Fibroblast of pulmonary artery (primary cell): Measurements from ENCODE around the gene SLAMF8.
A peak's percentile ranks its signal among the peaks of the same experiment; 100 is the strongest.

Source experiments
- DNase-seq: peaks from one replicate; pipeline ENCODE4 v3.0.0-alpha.2; 2010; ENCODE audit warnings: low read depth
- H3K4me3 ChIP-seq: replicated peaks from 2 replicates; pipeline ENCODE4 v1.5.1; 2011; ENCODE audit warnings: low read depth, mild to moderate bottlenecking, control low read depth, low read length, moderate library complexity
- TF ChIP-seq, protein P1 (sequence below): IDR thresholded peaks from 2 replicates; pipeline ENCODE4 v1.5.1; 2011; ENCODE audit warnings: mild to moderate bottlenecking, control low read depth, low read length, inconsistent platforms; ENCODE audit errors: missing control alignments

Gene SLAMF8

DNA sequence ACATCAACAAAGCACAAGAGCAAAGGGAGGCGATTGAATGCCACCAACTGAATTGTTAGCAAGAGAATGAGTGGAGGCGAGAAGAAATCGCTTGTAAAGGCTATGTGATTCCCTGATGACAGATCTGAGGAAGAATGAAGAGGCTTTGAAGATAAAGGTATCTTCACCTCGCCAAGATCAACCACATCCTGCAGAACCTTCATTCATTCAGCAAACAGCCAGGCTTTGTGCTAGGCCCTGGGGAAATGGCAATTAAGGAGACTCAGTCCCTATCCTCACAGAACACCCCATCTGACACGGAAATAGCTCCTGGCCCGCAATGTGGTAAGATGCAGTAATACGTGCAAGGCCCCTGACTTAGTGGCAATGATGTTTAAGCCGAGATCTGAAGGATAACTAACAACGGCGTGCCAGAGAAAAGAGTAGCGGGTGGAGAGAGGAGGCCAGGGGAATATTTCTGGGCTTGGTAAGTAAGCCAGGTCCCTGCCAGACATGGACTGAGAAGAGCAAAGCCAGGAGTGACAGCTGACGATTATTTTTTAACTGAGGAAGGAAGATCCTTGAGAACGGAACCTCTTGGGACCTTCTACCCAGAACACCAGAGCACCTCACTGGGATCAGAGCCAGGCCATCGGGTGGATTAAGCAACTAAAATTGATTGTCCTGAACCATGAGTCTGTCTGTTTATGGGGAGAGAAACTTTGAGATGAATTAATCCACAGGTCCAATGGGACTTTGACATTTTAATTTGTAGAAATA lies 40.4 kb downstream of the SLAMF8 start:
- TF ChIP-seq, protein P1, sequence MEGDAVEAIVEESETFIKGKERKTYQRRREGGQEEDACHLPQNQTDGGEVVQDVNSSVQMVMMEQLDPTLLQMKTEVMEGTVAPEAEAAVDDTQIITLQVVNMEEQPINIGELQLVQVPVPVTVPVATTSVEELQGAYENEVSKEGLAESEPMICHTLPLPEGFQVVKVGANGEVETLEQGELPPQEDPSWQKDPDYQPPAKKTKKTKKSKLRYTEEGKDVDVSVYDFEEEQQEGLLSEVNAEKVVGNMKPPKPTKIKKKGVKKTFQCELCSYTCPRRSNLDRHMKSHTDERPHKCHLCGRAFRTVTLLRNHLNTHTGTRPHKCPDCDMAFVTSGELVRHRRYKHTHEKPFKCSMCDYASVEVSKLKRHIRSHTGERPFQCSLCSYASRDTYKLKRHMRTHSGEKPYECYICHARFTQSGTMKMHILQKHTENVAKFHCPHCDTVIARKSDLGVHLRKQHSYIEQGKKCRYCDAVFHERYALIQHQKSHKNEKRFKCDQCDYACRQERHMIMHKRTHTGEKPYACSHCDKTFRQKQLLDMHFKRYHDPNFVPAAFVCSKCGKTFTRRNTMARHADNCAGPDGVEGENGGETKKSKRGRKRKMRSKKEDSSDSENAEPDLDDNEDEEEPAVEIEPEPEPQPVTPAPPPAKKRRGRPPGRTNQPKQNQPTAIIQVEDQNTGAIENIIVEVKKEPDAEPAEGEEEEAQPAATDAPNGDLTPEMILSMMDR = no peak
- DNase-seq = no peak
- no peak overlapping the region for H3K4me3 ChIP-seq

DNA sequence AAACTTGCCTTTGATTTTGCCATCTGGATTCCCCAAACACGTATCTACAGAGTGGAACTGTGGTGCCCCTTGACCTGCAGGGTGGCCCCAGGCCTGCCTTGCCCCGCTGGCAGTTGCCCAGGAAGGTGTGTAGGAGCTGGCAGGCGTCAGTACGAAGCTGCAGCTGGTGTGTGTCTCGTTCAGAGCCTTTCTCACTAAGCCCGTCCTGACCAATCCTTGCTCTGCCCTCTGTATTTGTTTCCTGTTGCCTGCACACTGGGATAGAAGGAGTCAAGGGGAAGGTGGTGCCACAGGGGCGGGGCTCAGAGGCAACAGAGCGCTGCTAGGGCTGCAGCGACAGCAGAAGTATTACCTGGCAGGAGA lies 41.0 kb downstream of the SLAMF8 start:
- H3K4me3 ChIP-seq = no peak overlapping the region
- TF ChIP-seq, protein P1 = no peak
- DNase-seq = peak; percentile 53

DNA sequence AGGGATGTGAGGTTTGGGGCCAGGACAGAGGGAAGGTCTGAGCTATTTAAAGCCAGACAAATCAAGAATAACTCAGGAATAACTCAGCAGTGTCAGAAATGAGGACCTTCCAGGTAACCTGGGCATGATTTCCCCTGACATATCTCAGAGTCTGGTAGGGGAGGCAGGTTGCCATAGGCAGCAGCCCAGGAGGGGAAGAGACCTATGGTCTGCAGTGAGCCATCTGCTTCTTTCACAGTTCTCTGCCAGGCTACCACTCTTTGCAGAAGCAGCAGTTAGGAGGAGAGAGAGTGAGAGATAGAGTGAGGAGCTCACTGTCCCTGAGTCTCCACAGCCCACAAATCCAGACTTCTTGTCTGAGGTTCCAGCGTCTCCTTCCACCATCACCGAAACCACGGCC lies 42.1 kb downstream of the SLAMF8 start:
- H3K4me3 ChIP-seq = no peak overlapping the region
- no peak for DNase-seq
- TF ChIP-seq, protein P1 = no peak

DNA sequence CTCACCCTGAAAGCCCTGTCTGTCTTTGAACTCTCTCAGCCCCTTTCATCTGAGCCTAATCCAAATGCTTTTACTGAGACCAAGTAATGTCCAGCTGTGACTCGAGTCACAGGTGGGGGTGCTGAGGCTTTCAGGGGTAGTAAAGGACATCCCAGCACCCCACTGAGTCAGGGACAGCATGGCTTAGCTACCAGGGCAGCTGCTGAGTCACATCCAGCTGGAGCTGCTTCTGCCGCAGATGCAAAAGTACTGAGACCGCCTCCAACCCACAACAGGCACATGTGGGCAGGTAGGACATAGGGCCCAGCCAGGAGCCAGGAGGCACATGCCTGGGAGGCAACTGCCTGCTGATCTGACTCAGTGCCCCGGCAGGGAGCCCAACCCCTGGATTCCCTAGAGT lies 42.5 kb downstream of the SLAMF8 start:
- no peak for DNase-seq
- TF ChIP-seq, protein P1 = no peak
- no peak overlapping the region for H3K4me3 ChIP-seq

- TF ChIP-seq, protein P1 = no peak
- DNase-seq = no peak
- no peak overlapping the region for H3K4me3 ChIP-seq
Observed at GRCh38 chr1:159869607-159870006, 42.9 kb downstream of the SLAMF8 start.

DNA sequence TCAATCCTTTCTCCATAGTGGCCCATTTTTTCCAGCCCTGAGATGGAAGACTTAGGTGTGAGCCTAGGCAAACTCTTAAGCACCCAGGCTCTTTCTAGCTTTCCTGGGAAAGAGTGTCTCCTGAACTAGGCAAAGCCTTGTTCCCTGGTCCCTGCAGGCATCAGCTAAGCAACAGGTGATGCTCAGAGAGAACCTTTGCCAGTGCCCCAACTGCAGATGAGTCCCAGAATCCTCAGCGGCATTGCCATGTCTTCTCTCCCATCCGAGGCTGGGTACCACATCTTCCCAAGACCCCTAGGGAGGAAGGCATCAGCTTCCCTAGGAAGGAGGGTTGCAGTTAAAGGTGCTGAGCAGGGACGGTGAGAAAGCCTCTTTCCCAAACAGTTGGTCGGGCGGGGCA lies 44.0 kb downstream of the SLAMF8 start:
- TF ChIP-seq, protein P1 = no peak
- no peak overlapping the region for H3K4me3 ChIP-seq
- DNase-seq = no peak

DNA sequence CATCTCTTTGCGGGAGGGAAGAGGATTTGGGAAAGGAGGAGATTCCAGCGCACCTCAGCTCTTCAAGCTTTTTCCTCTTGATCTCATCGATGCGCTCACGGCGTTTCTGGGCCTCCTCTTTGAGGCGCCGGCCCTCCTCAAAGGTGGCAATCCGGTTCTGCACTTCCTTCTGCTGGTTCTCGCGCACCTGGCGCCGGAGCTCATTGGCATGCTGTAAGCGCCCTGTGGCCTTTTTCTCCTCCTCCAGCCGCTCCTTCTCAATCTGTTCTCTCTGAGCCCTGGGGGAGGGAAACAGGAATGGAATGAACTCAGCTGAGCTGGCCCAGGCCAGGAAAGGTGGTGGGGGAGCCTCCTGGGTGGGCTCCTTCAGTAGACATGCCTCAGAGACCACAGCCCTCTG lies 46.2 kb downstream of the SLAMF8 start:
- TF ChIP-seq, protein P1 = no peak
- no peak for DNase-seq
- no peak overlapping the region for H3K4me3 ChIP-seq
